OCI-M2 (cell line): ENCODE measurements around the gene IGFBPL1.
"Not testable (repeated sequence)": the region's sequence is repeated elsewhere in the genome, so short reads cannot be mapped to it uniquely, and the experiment has no call there.

Experiments used
- DNase-seq: peaks from one replicate; lab custom pipeline; 2025; ENCODE audit not compliant: unreplicated experiment; lab: John Stamatoyannopoulos, UW

The IGFBPL1 gene

DNA sequence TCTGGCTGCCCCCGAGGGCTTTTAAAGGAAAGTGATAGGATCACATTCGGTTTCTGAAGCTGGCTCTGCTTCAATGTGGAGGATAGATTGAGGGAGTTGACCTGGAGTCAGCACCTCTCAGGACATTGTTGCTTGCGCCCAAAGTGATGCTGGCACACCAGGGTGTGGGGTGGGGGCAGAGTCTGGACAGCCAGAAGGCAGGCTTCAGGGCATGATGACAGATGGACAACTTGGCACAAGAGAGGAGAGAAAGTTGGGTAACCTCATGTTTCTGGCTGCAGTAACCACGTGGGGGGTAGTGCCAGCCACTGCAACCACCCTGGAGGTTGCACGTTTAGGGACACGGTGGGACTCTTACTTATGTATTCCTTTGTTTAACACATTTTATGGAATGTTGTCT, 22.3 kb downstream of the IGFBPL1 start:
- DNase-seq: no peak

DNA sequence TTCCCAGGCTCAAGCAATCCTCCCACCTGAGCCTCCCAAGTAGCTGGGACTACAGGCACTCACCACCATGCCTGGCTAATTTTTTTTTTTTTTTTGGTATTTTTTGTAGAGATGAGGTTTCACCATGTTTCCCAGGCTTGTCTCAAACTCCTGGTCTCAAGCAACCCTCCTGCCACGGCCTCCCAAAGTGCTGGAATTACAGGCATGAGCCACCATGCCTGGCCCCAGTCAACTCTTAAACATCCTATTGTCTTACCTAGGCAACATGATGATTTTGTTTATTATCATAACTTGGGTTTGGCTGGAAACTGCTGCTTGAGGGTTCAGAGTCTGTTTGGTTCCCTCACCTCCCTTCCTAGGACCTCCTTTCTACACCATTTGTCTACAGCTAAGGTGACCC, 25.1 kb downstream of the IGFBPL1 start:
- not testable (repeated sequence) for DNase-seq

DNA sequence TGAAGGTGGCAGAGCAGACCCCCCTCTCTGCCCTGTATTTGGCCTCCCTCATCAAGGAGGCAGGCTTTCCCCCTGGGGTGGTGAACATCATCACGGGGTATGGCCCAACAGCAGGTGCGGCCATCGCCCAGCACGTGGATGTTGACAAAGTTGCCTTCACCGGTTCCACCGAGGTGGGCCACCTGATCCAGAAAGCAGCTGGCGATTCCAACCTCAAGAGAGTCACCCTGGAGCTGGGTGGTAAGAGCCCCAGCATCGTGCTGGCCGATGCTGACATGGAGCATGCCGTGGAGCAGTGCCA, 27.9 kb downstream of the IGFBPL1 start:
- no peak for DNase-seq

DNA sequence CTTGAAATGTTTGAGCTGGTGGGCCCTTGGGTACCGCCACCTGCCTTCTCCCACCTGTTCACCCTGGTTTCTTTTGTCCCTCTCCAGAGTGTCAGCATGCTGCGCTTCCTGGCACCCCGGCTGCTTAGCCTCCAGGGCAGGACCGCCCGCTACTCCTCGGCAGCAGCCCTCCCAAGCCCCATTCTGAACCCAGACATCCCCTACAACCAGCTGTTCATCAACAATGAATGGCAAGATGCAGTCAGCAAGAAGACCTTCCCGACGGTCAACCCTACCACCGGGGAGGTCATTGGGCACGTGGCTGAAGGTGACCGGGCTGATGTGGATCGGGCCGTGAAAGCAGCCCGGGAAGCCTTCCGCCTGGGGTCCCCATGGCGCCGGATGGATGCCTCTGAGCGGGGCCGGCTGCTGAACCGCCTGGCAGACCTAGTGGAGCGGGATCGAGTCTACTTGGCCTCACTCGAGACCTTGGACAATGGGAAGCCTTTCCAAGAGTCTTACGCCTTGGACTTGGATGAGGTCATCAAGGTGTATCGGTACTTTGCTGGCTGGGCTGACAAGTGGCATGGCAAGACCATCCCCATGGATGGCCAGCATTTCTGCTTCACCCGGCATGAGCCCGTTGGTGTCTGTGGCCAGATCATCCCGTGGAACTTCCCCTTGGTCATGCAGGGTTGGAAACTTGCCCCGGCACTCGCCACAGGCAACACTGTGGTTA, 28.4 kb downstream of the IGFBPL1 start:
- DNase-seq: no peak

DNA sequence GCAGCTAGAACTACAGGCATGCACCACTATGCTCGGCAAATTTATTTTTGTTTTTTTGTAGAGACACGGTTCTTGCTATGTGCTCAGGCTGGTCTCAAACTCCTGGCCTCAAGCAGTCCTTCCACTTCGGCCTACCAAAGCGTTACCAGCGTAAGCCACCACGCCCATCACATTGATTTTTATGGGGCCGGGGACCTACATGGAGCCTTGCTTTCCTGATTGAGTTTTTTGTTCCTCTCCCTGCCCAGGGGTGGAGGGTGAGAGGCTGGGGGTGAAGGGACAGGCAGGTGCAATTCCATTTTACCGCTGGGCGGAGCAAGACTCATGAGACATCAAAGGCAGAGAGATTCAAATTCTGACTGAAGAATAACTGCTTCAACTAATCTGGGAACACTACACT, 29.8 kb downstream of the IGFBPL1 start:
- no peak for DNase-seq

DNA sequence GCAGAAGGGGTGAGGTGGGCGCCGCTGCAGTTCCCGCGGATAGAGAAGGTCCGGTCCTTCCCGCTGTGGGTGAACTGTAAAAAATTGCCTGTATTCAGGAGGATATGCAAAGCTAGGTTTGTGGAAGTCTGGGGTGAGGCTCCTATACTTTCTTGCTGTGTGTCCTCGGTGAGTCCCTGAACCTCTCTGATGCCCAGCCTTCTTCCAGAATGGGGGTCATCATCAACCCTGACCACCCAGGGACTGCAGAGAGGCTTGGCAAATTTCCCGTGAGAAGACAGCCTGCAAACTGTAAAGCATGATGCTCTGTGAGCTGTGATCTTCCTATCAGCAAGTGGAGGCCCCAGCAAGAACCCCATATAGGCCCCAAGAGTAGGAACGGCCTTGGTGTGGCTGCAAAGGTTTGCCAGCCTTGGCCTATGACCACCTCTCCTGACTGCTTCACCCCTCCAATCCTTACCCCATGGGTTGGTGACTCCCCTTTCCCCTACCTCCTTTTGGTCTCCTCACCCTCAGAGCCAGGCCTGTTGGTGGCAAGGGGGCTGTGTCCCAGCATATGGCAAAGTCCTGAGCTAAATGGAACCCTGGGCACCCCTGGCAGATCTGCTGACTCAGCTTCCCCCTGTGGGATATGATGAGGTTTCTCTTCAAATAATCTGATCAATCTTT, 31.0 kb downstream of the IGFBPL1 start:
- no peak for DNase-seq

DNA sequence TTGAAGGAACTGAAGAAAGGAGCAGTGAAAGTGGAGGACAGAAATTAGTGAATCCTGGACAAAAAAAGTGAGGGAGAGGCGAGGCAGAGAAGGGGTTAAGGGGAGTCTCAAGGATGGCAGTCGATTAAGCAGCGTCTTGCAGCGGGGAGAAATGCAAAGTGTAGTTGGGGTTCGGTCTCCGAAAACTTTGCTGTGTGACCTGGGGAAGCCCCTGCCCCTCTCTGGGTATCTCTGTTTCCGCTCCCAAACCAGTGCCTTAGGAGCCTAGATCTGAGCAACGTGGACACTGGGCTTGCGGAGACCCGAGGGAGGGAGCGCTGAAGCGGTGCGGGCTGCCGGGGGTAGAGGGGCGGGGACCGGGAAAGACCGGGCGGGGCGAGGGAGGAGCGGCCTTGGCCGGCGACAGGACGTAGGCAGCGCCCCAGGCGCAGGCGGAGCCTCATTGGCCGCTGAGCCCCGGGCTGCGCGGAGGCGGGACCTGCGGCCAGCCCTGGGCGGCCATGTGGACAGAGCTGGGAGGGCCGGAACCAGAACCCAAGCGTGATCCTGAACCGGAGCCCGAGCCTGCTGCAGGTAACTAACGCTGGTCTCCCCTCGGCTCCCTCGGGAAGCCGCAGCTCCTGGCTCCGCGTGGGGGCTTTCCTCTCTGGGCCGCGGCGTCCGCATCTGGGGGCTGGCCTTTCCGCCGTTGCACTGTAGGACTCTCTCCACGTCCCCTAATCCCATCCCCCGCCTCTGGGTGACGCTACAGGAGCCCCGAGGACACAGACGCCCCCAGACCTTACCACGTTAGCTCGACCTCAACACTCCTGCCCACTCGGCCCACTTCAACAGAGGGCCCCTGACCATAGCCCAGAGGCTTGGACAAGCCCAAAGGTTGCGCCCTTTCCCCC, 31.8 kb downstream of the IGFBPL1 start, which contains the start of gene ALDH1B1:
Gene ALDH1B1, plus strand, starts transcription at position 468 of the 893 bp plus-strand sequence. CDS start 3,047 bp downstream, outside the sequence.
- no peak for DNase-seq

DNA sequence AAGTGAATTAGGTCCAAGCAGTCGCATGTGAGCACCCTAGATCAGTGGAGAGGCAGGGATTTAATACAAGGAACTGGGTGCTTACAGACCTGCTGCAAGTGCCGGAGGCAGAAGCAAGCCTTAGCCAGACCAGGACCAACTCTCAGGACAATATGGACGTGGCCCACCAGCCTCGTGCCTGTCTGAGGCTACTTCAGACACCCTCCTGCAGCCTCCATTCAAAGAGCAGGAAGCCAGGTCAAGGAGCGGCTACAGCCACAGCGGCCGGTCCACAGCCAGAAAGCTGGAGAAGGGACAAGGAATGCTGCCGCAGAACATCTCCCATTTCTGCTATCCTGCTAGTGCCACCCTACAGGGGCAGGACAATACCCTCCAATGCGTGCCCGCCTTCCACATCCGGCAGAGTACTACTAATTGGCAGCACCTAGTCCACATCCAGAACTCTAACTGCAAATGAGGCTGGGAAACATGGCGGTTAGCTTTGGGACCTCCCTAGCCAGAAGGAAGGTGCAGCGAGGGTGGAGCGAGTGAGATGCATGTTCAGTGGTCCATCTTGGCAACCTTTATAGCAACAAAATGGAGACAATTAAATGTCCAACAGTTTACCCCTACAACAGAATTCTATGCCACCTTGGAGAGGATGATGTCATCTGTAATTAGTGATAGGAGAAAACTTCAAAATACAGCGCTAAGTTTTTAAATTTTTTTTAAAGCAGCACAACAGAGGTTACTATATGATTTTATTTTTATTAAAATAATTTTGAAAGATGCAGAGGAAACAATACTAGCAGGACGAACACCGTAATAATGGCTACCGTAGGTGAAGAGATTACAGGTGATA, 32.8 kb downstream of the IGFBPL1 start:
- no peak for DNase-seq

DNA sequence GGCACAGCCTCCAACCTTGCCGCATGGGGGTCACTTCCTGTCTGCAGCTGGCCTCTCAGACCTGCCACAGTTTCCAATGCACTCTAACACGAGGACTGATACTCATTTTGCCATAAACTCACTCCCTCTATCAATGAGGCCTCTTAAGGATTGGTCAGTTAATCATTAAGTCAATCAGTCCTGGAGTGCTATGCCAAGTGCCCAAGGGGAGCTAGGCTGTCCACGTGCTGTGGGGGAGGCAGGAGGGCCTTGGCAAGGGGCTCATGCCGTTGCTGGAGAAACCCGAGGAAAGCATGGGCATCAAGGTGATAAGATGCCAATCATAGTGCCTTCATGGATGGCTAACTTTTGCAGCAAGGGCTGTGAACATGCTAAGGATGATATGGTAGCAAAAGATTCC, 33.4 kb downstream of the IGFBPL1 start:
- no peak for DNase-seq

DNA sequence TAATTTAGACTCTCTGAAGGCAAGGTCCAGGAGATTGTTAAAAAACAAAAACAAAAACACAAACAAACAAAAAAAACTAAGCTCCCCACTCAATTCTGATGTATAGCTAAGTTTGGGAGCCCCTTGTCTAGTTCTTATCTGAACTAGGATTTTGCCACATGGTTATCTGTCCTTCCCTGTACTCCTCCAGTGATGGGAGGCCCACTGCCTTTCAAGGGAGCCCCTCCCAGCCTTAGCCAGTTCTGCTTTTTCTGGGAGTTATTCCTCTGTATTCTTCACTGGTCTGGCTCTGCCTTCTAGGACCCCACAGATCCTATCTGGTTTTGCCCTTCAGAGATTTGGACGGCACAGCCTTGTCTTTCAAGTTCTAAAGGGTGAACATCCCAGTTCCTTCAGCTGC, 33.8 kb downstream of the IGFBPL1 start:
- no peak for DNase-seq

DNA sequence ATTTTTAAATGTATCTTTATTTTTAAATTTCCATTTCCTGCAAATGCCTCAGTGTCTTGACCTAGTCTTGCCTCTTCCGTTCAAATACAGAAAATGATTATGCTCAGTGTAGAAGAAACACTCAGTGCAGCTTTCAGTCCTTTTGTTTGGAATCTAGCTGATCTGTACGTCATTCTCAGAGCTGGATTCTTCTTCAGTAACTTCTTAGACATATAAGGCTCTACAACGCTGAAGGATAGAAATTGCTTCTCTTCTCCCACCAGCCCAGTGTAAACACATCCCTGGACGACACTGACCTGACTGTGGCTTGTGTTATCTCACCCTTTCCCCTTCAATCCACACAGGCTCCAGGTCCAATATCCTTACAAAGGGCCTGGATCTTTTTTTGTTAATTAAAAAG, 34.9 kb downstream of the IGFBPL1 start:
- DNase-seq: no peak

DNA sequence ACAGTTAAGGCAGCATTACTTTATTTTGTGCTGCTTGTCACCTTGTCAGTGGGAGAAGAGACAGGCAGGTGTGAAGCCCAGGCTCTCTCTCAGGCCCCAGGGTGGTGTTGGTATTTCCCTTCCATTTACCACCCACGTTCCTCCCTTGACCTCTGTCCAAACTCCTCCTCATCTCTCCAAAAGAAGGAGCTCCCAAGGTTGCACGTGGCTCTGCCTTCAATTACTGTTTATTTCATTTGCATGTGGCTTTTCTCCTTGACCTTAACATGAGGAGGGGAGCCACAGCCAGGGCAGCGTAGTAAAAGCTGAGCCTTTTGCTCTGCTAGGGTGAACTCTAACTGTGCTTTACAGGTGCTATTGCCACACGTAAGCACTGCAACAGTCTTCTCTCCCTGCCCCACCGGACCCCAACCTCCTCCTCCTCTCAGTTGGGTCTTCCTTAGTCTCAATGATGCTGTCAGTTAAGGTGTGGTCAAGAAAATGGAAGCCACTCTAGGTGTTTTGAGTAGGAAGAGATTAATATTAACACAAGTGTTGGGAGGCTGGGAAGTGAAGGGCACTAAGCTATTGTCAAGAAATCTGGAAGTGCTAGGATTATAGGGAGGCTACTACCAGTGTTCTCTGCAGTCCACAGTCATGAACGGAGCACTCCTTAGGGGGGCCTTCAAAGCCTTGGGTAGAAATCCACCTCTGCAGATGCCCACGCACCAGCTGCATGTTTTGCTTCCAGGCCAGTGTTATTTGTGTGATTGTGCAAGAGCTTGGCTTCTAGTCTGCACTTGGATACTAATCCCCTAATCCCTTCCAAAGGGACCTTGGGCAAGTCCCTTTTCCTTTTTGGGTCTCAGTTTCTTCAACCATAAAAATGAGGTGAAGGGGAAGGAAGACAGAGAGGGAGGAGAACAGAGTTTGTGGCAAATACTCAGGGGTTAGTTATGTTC, 35.7 kb downstream of the IGFBPL1 start:
- DNase-seq: no peak

DNA sequence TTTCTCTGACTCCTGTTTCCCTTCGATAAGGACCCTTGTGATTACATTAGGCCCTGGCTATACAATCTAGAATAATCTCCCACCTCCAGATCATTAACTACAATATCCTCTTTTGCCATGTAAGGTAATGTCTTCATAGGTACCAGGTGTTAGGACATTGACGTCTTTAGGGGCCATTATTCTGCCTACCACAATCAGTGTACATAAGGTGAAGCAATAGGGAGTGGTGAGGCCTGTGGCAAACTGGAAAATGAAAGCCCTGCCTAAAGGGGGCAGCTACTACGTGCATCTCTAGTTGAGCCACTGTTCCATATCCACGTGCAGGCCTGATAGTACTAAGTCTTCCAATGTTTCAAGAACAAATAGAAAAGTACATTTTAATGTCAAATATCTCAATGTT, 36.5 kb downstream of the IGFBPL1 start:
- DNase-seq: no peak

DNA sequence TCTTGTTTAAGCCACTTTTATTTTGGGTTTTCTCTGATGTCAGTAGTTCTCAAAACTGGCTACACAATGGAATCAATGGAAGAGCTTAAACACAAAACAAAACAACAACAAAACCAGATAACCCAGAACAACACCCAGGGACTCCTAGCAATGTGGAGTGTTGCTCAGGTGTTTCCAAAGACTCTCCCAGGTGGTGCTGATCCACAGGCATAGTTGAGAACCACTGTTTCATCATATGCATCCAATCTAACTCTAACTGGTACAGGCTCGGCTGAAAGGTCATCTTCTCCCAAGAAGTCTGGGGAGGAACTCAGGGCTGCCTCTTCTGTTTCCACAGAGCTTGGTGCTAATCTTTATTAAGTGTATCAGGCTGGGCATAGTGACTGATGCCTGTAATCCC, 37.2 kb downstream of the IGFBPL1 start:
- DNase-seq: no peak

DNA sequence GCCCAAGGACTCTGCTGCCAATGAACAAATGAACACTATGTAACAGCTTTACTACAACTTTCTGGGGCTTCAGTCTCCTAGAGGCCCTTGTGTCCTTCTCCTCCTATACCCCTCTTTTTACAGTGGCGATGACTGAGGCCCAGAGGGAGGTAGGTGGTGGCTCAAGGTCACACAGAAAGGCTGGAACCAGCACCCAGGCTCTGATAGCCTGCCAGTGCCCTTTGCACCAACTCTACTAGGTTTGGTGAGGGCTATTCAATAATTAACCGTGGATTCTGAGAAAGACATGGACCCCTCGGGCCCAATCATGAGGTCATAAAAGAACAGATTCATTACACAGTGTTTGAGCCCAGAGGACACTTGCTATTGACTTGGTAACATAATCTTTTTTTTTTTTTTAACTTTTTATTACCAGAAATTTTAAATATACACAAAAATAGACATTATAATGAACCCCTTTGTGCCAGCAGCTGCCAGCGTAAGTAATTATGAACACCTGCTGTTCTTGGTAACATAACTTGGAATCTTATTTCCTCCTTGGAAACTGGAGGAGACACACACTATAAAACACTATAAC, 37.8 kb downstream of the IGFBPL1 start:
- DNase-seq: no peak

DNA sequence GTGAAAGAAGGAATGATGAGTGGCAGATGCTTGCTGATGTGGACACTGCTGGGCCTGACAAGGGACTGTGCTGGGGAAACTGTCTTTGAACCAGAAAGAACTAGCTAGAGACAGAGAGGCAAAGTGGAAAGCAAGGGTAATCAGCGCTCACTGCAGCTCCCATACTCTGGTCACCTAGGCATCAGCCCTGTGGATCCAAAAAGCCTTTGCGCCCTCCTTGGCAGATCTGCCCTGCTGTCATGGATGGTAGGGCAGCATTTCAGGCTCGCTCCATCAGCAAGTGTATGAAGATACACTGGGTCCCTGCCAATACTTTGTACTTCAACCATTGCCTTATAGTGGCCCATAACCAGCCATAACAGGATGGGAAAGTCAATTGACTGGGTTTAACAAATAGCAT, 38.4 kb downstream of the IGFBPL1 start:
- DNase-seq: no peak

DNA sequence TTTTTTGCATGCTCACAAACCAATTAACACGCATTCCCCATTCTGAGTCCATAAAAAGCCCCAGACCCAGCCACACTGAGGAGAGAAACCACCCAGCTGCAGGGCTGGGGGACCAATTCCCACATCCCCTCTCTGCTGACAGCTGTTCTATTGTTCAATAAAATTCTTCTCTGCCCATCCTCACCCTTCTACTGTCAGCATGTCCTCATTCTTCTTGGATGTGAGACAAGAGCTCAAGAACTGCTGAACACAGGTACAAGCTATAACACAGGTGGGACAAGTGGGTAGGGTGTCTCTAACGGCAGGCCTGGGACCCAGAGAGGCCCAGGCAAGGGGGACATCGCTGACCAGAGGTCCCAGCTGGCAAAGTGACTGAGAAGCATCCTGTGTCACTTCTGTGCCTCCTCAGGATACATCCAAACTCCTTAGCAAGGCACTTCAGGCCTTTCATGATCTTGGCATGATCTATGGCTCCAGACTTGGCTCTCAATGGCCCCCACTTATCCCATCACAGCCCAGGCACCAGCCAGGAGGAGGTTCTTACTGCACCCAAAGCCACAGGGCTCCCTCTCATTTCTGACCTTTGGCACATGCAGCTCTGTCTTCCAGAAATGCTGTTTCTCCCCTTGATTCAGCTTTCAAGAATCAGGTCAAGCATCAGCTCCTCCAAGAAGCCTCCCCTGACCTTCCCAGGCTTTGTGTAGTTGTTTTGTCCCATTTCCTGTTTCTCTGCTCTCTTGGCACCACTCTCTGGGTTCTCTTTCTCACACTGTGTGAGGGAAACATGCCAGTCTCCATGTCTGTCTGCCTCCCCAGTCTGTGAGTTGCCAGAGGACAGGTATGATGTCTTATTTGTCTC, 39.0 kb downstream of the IGFBPL1 start:
- DNase-seq: no peak

DNA sequence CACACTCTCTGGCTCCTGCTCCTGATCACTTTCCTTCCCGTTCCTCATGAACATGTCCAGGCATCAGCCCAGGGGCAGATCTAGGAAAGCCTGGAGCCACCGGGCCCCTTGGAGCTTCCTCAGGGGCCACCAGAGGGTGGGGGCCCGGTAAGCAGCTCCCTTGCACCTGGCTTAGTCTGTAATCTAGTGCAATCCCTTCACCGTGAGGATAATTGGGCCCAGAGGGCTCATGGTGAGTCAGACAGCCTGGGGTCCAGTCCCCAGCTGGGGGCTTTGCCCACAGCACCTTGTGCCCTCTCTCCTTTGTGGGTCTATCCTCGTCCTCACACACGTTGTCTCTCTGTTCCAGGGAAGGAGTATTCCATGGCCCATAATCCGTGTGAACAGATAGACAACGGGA, 42.1 kb downstream of the IGFBPL1 start:
- no peak for DNase-seq
